Lower leg skin (tissue), 3 donors: ENCODE data around the gene CSPG5.

Experiments used
- CTCF ChIP-seq, 3 donors: fragments of 450-650 bp; IDR thresholded peaks; one replicate each; pipeline ENCODE4 v1.5.1; 2016; ENCODE audit warnings: antibody characterized with exemption in 3 of 3, mild to moderate bottlenecking in 3 of 3, moderate library complexity in 2 of 3
- POLR2A ChIP-seq, 2 donors: fragments of 450-650 bp; IDR thresholded peaks; one replicate each; pipeline ENCODE4 v1.6.1; 2016 to 2017; ENCODE audit warnings: antibody characterized with exemption in 2 of 2, mild to moderate bottlenecking in 1 of 2, moderate library complexity in 1 of 2

- TF ChIP-seq CTCF (IDR thresholded peaks at IDR 0.05) = no peak
- TF ChIP-seq POLR2A (IDR thresholded peaks at IDR 0.05) = no peak
Measured at GRCh38 chr3:47612178-47612577, 33.5 kb upstream of the CSPG5 start.
